Neuronal stem cell (in vitro differentiated cells): ENCODE data around the gene ANKFN1.
"Not testable (repeated sequence)": the region's sequence is repeated elsewhere in the genome, so short reads cannot be mapped to it uniquely, and the experiment has no call there.

Experiments used
- DNase-seq: peaks from one replicate; pipeline ENCODE4 v3.0.0-alpha.2; 2013; ENCODE audit warnings: low spot score
- H2AFZ ChIP-seq: one replicate; pipeline ENCODE4 v1.6.1; 2013; ENCODE audit warnings: mild to moderate bottlenecking, low read length, inconsistent platforms
- H2AK5ac ChIP-seq: 2 replicates; pipeline ENCODE4 v1.6.1; 2013; ENCODE audit warnings: low read depth, mild to moderate bottlenecking, inconsistent platforms, low read length, moderate library complexity, mixed read lengths
- H2BK120ac ChIP-seq: 2 replicates; pipeline ENCODE4 v1.6.1; 2013; ENCODE audit warnings: low read depth, mild to moderate bottlenecking, inconsistent platforms, low read length, moderate library complexity, mixed read lengths
- H2BK12ac ChIP-seq: one replicate; pipeline ENCODE4 v1.6.1; 2013; ENCODE audit warnings: low read length, inconsistent platforms
- H2BK15ac ChIP-seq: 2 replicates; pipeline ENCODE4 v1.6.1; 2013; ENCODE audit warnings: mild to moderate bottlenecking, low read length, inconsistent platforms, mixed read lengths
- H2BK5ac ChIP-seq: one replicate; pipeline ENCODE4 v1.6.1; 2013; ENCODE audit warnings: inconsistent platforms, mild to moderate bottlenecking, low read length, moderate library complexity
- H3K14ac ChIP-seq: one replicate; pipeline ENCODE4 v1.6.1; 2013; ENCODE audit warnings: low read length, inconsistent platforms
- H3K18ac ChIP-seq: 2 replicates; pipeline ENCODE4 v1.6.1; 2013; ENCODE audit warnings: low read length, inconsistent platforms
- H3K23ac ChIP-seq: 2 replicates; pipeline ENCODE4 v1.6.1; 2013; ENCODE audit warnings: low read depth, mild to moderate bottlenecking, mixed read lengths, low read length, inconsistent platforms; ENCODE audit not compliant: poor library complexity
- H3K27ac ChIP-seq: replicated peaks from 3 replicates; pipeline ENCODE4 v1.5.1; 2013; ENCODE audit warnings: low read length, inconsistent platforms
- H3K27me3 ChIP-seq, 3 experiments: 2 replicates each; pipeline ENCODE4 v1.6.1; 2013; ENCODE audit warnings: low read length in 3 of 3, mild to moderate bottlenecking in 2 of 3, inconsistent platforms in 1 of 3, low read depth in 1 of 3, mixed read lengths in 1 of 3, moderate library complexity in 1 of 3; ENCODE audit not compliant: control insufficient read depth in 3 of 3, insufficient read depth in 3 of 3
- H3K36me3 ChIP-seq, 2 donors: replicated peaks in 1 of 2; 2 replicates each; pipeline ENCODE4 v1.6.1; 2013; ENCODE audit warnings: low read length in 2 of 2; ENCODE audit not compliant: control insufficient read depth in 2 of 2, insufficient read depth in 2 of 2
- H3K4ac ChIP-seq: 2 replicates; pipeline ENCODE4 v1.6.1; 2013; ENCODE audit warnings: inconsistent platforms, mild to moderate bottlenecking, low read length, moderate library complexity
- H3K4me1 ChIP-seq, 2 donors: 1 replicate in 1 of 2; 2 replicates in 1 of 2; pipeline ENCODE4 v1.6.1; 2013; ENCODE audit warnings: low read length in 2 of 2, low read depth in 1 of 2; ENCODE audit not compliant: control insufficient read depth in 2 of 2, insufficient read depth in 1 of 2
- H3K4me2 ChIP-seq: one replicate; pipeline ENCODE4 v1.6.1; 2013; ENCODE audit warnings: mild to moderate bottlenecking, low read length, inconsistent platforms; ENCODE audit not compliant: insufficient read depth, poor library complexity, severe bottlenecking
- H3K4me3 ChIP-seq, 2 donors: 2 replicates each; pipeline ENCODE4 v1.5.1; 2013; ENCODE audit warnings: low read length in 2 of 2, mild to moderate bottlenecking in 2 of 2, inconsistent platforms in 1 of 2, moderate library complexity in 1 of 2
- H3K79me1 ChIP-seq: one replicate; pipeline ENCODE4 v1.6.1; 2013; ENCODE audit warnings: low read depth, mild to moderate bottlenecking, inconsistent platforms, low read length, moderate library complexity
- H3K9ac ChIP-seq: one replicate; pipeline ENCODE4 v1.6.1; 2013; ENCODE audit warnings: mild to moderate bottlenecking, low read depth, low read length, inconsistent platforms; ENCODE audit not compliant: poor library complexity
- H3K9me3 ChIP-seq, 2 donors: replicated peaks in 1 of 2; 2 replicates each; pipeline versions ENCODE3 to v1.6.1; 2013; ENCODE audit warnings: low read length in 2 of 2, mild to moderate bottlenecking in 2 of 2, inconsistent platforms in 1 of 2, low read depth in 1 of 2, mixed read lengths in 1 of 2, moderate library complexity in 1 of 2; ENCODE audit not compliant: control insufficient read depth in 2 of 2, insufficient read depth in 1 of 2
- H4K8ac ChIP-seq: one replicate; pipeline ENCODE4 v1.6.1; 2013; ENCODE audit warnings: low read depth, mild to moderate bottlenecking, inconsistent platforms, low read length, moderate library complexity
- H4K91ac ChIP-seq: one replicate; pipeline ENCODE4 v1.6.1; 2013; ENCODE audit warnings: low read length, low read depth, mild to moderate bottlenecking, inconsistent platforms; ENCODE audit not compliant: poor library complexity
- WGBS, 2 donors: extraction: QIAGEN DNeasy Blood & Tissue Kit; methylation state at CpG; one replicate each; pipeline ENCODE4 v1.1.7; 2013; ENCODE audit warnings: missing lambda C conversion rate in 2 of 2, mixed read lengths in 1 of 2; ENCODE audit not compliant: insufficient read length in 2 of 2, insufficient replicate concordance in 1 of 2; ENCODE audit errors: extremely low coverage in 2 of 2; 5-methylcytosine and 5-hydroxymethylcytosine counted together

The ANKFN1 gene

DNA sequence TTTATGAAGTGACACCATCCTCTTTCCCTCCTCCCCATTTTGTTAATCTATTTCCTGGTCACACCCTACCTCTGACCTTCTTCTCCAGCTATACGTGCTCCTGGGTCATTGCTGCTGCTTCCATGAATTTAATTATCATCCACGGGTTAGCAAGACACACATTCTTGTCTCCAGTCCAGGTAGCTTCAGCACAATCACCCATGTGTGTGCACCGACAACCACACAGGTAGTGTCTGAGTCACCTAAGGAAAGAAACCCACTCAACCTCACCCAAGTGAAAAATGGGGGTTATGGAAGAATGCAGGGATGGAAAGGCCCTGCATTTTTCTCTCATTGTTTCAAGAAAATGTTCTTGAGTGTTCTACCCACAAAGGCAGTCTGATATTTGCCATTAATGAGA lies 135.5 kb downstream of the ANKFN1 start:
- H3K4ac ChIP-seq, H3K14ac ChIP-seq, H3K79me1 ChIP-seq, H3K27ac ChIP-seq, H2AK5ac ChIP-seq, H2BK120ac ChIP-seq, H4K91ac ChIP-seq, H3K9me3 ChIP-seq, H2AFZ ChIP-seq, H4K8ac ChIP-seq, H3K27me3 ChIP-seq, H3K9ac ChIP-seq, H3K23ac ChIP-seq, H2BK5ac ChIP-seq, H3K4me2 ChIP-seq, H3K4me1 ChIP-seq, DNase-seq, H2BK15ac ChIP-seq, H2BK12ac ChIP-seq, H3K18ac ChIP-seq, H3K36me3 ChIP-seq, H3K4me3 ChIP-seq: not testable (repeated sequence)
- no CpG with 5 or more reads among the region's 3 CpGs for WGBS, 2 donors

DNA sequence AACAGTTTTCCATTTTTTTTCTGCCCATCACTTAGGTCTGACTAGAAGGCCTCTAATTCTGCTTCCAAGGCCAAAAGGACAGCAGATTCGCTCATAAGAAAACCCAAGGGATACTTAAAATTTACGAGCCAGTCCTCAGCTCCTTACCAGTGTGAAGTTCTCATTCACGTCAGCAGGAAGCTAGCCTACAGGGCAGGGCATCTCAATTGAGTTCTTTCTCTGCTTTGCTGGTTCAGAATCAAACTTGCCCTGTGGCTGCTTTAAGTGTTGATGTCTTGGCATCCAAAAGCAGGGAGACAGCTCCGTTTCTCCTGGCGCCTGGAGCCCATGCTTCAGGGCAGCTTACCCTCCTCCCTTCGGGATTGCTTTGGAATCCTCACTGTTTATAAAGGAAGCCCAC lies 136.0 kb downstream of the ANKFN1 start:
- no peaks in the 10 kb centered on the region for H3K36me3 ChIP-seq
- H3K18ac ChIP-seq = no peak overlapping the region
- no peak overlapping the region for H2AK5ac ChIP-seq
- H3K4me2 ChIP-seq = no peak overlapping the region
- H3K79me1 ChIP-seq = no peaks in the 10 kb centered on the region
- H2BK120ac ChIP-seq = no peak overlapping the region
- no peak overlapping the region for H3K4me3 ChIP-seq
- H3K4ac ChIP-seq = no peak overlapping the region
- H2BK12ac ChIP-seq = no peak overlapping the region
- no peak overlapping the region for H3K9ac ChIP-seq
- H4K8ac ChIP-seq = no peak overlapping the region
- no peak overlapping the region for H3K27ac ChIP-seq
- H3K27me3 ChIP-seq = no peaks in the 10 kb centered on the region
- no peaks in the 10 kb centered on the region for H3K9me3 ChIP-seq
- H2BK5ac ChIP-seq = no peak overlapping the region
- H3K14ac ChIP-seq = no peak overlapping the region
- no peak overlapping the region for H2AFZ ChIP-seq
- no peak for DNase-seq
- no peak overlapping the region for H3K23ac ChIP-seq
- no peaks in the 10 kb centered on the region for H3K4me1 ChIP-seq
- WGBS, 2 donors = no CpG with 5 or more reads among the region's 6 CpGs
- H4K91ac ChIP-seq = no peak overlapping the region
- H2BK15ac ChIP-seq = no peak overlapping the region

DNA sequence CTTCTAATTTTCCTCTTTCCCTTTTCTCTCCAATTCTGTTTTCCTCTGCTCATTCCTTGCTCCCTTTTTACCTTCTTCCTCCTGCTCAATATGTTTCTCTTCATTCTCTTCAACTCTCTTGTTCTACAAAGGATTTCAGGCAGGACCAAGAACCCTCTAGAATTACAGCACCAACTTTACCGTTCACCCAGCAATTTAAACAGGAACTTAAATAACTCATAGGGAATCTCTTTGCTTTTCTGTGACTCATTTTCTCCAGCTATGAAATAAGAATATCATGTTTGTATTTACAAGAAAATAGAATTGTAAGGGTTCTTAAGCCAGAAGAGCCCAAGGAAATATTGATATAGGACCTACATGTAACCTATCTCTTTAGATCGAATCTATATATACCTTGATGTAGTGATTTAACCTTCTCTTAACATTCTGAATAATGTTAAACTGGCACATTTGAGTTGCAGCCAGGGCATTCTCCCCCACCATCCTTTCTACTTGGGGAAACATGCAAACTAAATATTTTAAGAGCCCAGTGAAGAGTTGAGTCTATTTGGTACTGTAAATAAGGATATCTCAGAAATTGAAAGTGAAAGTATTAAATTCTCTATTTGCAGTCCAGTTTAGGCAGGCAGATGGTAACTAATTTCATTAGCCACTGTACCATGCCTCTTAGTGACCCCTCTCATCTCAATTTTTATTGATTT lies 137.0 kb downstream of the ANKFN1 start:
- H3K4me3 ChIP-seq = no peak overlapping the region
- H3K23ac ChIP-seq = no peak overlapping the region
- no peak overlapping the region for H3K27ac ChIP-seq
- H2BK12ac ChIP-seq = no peak overlapping the region
- H3K27me3 ChIP-seq = no peaks in the 10 kb centered on the region
- H2AFZ ChIP-seq = no peak overlapping the region
- no peak overlapping the region for H3K9ac ChIP-seq
- no peaks in the 10 kb centered on the region for H3K36me3 ChIP-seq
- no peak overlapping the region for H2AK5ac ChIP-seq
- H2BK120ac ChIP-seq = no peak overlapping the region
- H3K4ac ChIP-seq = no peak overlapping the region
- no peak overlapping the region for H2BK5ac ChIP-seq
- no peak overlapping the region for H4K91ac ChIP-seq
- no CpG with 5 or more reads among the region's 2 CpGs for WGBS, 2 donors
- no peak overlapping the region for H3K4me2 ChIP-seq
- no peaks in the 10 kb centered on the region for H3K4me1 ChIP-seq
- no peak overlapping the region for H3K18ac ChIP-seq
- no peak overlapping the region for H2BK15ac ChIP-seq
- H3K9me3 ChIP-seq = no peaks in the 10 kb centered on the region
- no peak overlapping the region for H3K14ac ChIP-seq
- DNase-seq = no peak
- no peak overlapping the region for H4K8ac ChIP-seq
- H3K79me1 ChIP-seq = no peaks in the 10 kb centered on the region

DNA sequence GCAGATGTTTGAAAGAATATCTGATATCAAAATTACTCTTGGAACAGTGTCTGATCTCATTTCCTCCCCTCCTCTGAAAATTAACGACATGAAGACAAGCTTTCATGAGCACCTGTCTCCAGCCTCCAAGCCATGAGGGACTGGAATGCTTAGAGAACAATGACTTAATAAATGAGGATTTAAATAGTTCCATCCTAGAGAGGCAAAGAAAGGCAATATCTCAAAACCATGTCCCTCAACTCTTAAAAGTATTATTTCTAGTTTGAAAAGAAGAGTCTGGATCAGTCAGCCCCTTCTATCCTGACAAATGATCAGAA lies 137.5 kb downstream of the ANKFN1 start:
- Histone ChIP-seq H3K14ac (no peak overlapping the region), H3K9ac (no peak overlapping the region), H3K27ac (no peak overlapping the region), H2BK5ac (no peak overlapping the region), H3K9me3 (no peaks in the 10 kb centered on the region), H2AK5ac (no peak overlapping the region), H2BK120ac (no peak overlapping the region), H2BK15ac (no peak overlapping the region), H3K4me2 (no peak overlapping the region), H3K36me3 (no peaks in the 10 kb centered on the region), H3K4ac (no peak overlapping the region), H3K4me3 (no peak overlapping the region), H2AFZ (no peak overlapping the region), H3K23ac (no peak overlapping the region), H3K27me3 (no peaks in the 10 kb centered on the region), H2BK12ac (no peak overlapping the region), H3K4me1 (no peaks in the 10 kb centered on the region), H3K79me1 (no peaks in the 10 kb centered on the region), H4K8ac (no peak overlapping the region), H4K91ac (no peak overlapping the region), H3K18ac (no peak overlapping the region)
- DNase-seq = no peak
- WGBS, 2 donors = no CpG with 5 or more reads among the region's 1 CpG
